Spleen (tissue), 11 donors: Measurements from ENCODE around the gene NT5C1A. TPM values are rescaled to one million over a fixed set of nuclear protein-coding genes. Genes with fewer than 3 reads are reported as not detected.

Experiments
- DNase-seq: peaks from one replicate; pipeline ENCODE4 v3.0.0-alpha.2; 2020
- H3K27ac ChIP-seq, 8 donors: fragments of 200-600 bp; sonication (generic) in 7 of 8; 1 replicate in 4 of 8; 2 replicates in 4 of 8; pipeline versions ENCODE4 v1.5.0 to v1.8.0; 2016 to 2021; ENCODE audit warnings: inconsistent platforms in 4 of 8, mild to moderate bottlenecking in 4 of 8, moderate library complexity in 1 of 8
- H3K27me3 ChIP-seq, 7 donors: fragments of 200-600 bp; sonication (generic) in 6 of 7; replicated peaks in 1 of 7; 1 replicate in 4 of 7; 2 replicates in 3 of 7; pipeline versions ENCODE4 v1.5.0 to v1.8.0; 2016 to 2021; ENCODE audit warnings: inconsistent platforms in 3 of 7, mild to moderate bottlenecking in 1 of 7
- H3K36me3 ChIP-seq, 6 donors: fragments of 200-600 bp; sonication (generic) in 5 of 6; 1 replicate in 4 of 6; 2 replicates in 2 of 6; pipeline versions ENCODE4 v1.5.0 to v1.8.0; 2016 to 2021; ENCODE audit warnings: inconsistent platforms in 2 of 6
- H3K4me1 ChIP-seq, 6 donors: fragments of 200-600 bp; sonication (generic) in 5 of 6; 1 replicate in 3 of 6; 2 replicates in 3 of 6; pipeline versions ENCODE4 v1.5.0 to v1.8.0; 2016 to 2021; ENCODE audit warnings: inconsistent platforms in 3 of 6
- H3K4me3 ChIP-seq, 8 donors: fragments of 200-600 bp; sonication (generic) in 7 of 8; 1 replicate in 4 of 8; 2 replicates in 4 of 8; pipeline versions ENCODE4 v1.5.0 to v1.8.0; 2016 to 2021; ENCODE audit warnings: inconsistent platforms in 4 of 8, mild to moderate bottlenecking in 4 of 8, moderate library complexity in 2 of 8
- H3K9me3 ChIP-seq, 8 donors: fragments of 200-600 bp; sonication (generic) in 7 of 8; 1 replicate in 4 of 8; 2 replicates in 4 of 8; pipeline versions ENCODE4 v1.5.0 to v1.8.0; 2016 to 2021; ENCODE audit warnings: inconsistent platforms in 4 of 8
- POLR2A ChIP-seq, 3 donors: fragments of 450-650 bp; IDR thresholded peaks; one replicate each; pipeline ENCODE4 v1.5.1; 2017; ENCODE audit warnings: antibody characterized with exemption in 3 of 3, mild to moderate bottlenecking in 1 of 3
- POLR2AphosphoS5 ChIP-seq, 3 donors: sonication (generic); formaldehyde crosslinking; IDR thresholded peaks; one replicate each; pipeline ENCODE4 v1.5.1; 2017; ENCODE audit warnings: antibody characterized with exemption in 3 of 3
- WGBS, 5 donors: extraction: QIAGEN DNeasy Blood & Tissue Kit in 3 of 5; methylation state at CpG; one replicate each; pipeline versions ENCODE4 v1.1.5 to v1.1.7; 2013 to 2018; 5-methylcytosine and 5-hydroxymethylcytosine counted together
- intact Hi-C: fragments of 100-400 bp; cut with DNase I; formaldehyde crosslinking; loops from one replicate; pipeline ENCODE4 v1.15.0; 2023; ENCODE audit warnings: low total_unique reads
- polyA plus RNA-seq, 3 donors: library from polyadenylated mRNA; stranded (reverse); fragments of 200-250 nt; gene quantifications; one replicate each; pipeline ENCODE4 v1.2.1, GENCODE V29; 2013
- total RNA-seq, 7 donors: library from RNA; depleted of rRNA in 3 of 7; stranded (reverse); fragments of >200 nt in 3 of 7; fragmentation: NEBNext Ultra II Directional in 4 of 7; extraction: Animal tissue kit (Norgen Biotek cat#: 25700) in 4 of 7; gene quantifications; one replicate each; pipeline versions ENCODE4 v1.1.0 to v1.2.1, GENCODE V29; 2016 to 2021
- TF ChIP-seq, protein P1 (sequence below), 11 experiments: fragments of 200-600 bp in 7 of 11; fragments of 450-650 bp in 4 of 11; sonication (generic) in 4 of 11; IDR thresholded peaks in 8 of 11; conservative IDR thresholded peaks in 3 of 11; 1 replicate in 7 of 11; 2 replicates in 4 of 11; pipeline versions ENCODE4 v1.4.0 to v1.8.0; 2016 to 2021; ENCODE audit warnings: antibody characterized with exemption in 11 of 11, inconsistent platforms in 4 of 11, mild to moderate bottlenecking in 1 of 11
- donor health status: healthy with polysubstance abuse.
- donor health status: DM: no; HTN: no; CAD: no; lungs with moderate emphysema.
- donor health status: DM: no; HTN: no; CAD: no.
- donor health status: Bipolar disorder and iron deficiency.
- donor health status: healthy.
- donor health status: DM: no; HTN: no; CAD: no.
- donor health status: DM: yes; HTN: yes; CAD: no.

Gene NT5C1A
- total and polyA plus RNA-seq, 10 donors, result 0.23 TPM; not detected in 9

DNA sequence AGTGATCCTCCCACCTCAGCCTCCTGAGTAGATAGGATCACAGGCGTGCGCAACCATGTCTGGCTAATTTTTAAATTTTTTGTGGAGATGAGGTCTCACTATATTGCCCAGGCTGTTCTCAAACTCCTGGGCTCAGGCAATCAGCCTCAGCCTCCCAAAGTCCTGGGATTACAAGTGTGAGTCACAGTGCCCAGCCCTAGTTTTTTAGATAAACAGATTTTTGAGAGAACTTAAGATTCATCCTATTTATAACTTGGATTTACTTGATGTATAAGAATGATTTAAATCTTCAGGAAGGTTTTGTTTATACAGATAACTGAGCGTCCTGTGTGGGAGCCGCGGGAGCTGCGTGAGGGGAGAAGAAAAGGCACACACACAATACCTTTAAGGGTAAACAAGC, 58.7 kb downstream of the NT5C1A start:
- Histone ChIP-seq H3K27ac (no peak overlapping the region), H3K9me3 (no peaks in the 10 kb centered on the region), H3K27me3 (peaks cover 0 to 27% (median 0%) of the 10 kb centered on the region in 7 donors), H3K36me3 (no peaks in the 10 kb centered on the region), H3K4me1 (peaks cover 0 to 10% (median 0%) of the 10 kb centered on the region in 6 donors), H3K4me3 (no peak overlapping the region)
- no peak for DNase-seq
- TF ChIP-seq, protein P1, sequence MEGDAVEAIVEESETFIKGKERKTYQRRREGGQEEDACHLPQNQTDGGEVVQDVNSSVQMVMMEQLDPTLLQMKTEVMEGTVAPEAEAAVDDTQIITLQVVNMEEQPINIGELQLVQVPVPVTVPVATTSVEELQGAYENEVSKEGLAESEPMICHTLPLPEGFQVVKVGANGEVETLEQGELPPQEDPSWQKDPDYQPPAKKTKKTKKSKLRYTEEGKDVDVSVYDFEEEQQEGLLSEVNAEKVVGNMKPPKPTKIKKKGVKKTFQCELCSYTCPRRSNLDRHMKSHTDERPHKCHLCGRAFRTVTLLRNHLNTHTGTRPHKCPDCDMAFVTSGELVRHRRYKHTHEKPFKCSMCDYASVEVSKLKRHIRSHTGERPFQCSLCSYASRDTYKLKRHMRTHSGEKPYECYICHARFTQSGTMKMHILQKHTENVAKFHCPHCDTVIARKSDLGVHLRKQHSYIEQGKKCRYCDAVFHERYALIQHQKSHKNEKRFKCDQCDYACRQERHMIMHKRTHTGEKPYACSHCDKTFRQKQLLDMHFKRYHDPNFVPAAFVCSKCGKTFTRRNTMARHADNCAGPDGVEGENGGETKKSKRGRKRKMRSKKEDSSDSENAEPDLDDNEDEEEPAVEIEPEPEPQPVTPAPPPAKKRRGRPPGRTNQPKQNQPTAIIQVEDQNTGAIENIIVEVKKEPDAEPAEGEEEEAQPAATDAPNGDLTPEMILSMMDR (IDR thresholded peaks at IDR 0.05 in 8 of 11, conservative IDR thresholded peaks at IDR 0.05 in 3 of 11), result no peak
- no peak for TF ChIP-seq POLR2A (IDR thresholded peaks at IDR 0.05)
- no peak for TF ChIP-seq POLR2AphosphoS5 (IDR thresholded peaks at IDR 0.05)
- WGBS, 5 donors, result 86 to 93% (median 90%) methylated on average over 6 of the region's 6 CpGs
- intact Hi-C loops, result no loop called here

DNA sequence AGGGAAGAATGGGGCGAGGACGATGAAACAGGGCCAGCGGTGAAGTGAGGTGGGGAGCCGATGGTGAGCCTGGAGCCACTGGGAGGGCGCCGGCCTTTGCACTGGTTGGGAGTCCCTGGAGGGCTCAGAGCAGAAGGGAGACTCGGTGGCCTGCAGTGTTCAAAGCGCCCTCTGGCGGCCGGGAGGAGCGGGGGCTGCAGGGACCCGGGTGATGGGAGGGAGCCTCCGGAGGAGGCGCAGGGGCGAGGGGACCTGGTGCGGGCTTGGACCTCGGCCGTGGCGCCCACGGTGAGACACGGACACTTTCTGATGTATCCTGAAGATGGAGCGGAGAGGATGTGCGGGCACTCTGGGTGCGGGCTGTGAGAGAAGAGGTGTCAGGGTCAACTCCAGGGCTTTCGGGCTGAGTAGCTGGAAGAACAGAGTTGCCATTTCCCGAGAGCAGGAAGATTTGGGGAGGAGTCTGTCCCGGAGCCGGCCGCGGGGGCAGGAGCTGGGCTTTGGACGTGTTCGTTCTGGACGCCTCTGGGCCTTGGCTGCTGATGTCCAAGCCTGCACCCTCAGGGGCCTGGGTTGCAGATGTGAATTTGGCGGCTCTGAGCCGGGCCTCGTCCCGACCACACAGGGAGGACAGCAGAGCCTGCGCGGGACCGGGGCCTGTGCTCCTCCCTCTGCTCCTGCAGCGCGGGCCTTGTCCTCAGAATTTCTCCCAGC, 62.1 kb downstream of the NT5C1A start:
- peak; percentile 91 for DNase-seq
- Histone ChIP-seq H3K9me3 (no peaks in the 10 kb centered on the region), H3K36me3 (no peaks in the 10 kb centered on the region), H3K27me3 (peaks cover 0 to 26% (median 2%) of the 10 kb centered on the region in 7 donors), H3K4me3 (peak overlapping the region in 1 of 8 donors; percentile 2), H3K27ac (no peak overlapping the region), H3K4me1 (peaks cover 0 to 15% (median 0%) of the 10 kb centered on the region in 6 donors)
- intact Hi-C loops, result loop anchor here (5.0 kb wide), 1 partner anchor 108 kb away; no protein-coding TSS in a partner anchor
- 22 to 41% (median 33%) methylated on average over 32 to 42 of the region's 42 CpGs for WGBS, 5 donors
- TF ChIP-seq POLR2A (IDR thresholded peaks at IDR 0.05), result no peak
- peak in 1 of 3 donors; percentile 46 for TF ChIP-seq POLR2AphosphoS5 (IDR thresholded peaks at IDR 0.05)
- TF ChIP-seq, protein P1 (IDR thresholded peaks at IDR 0.05 in 8 of 11, conservative IDR thresholded peaks at IDR 0.05 in 3 of 11), result peak in 9 of 11 experiments; percentile 32 to 90 (median 80)

Other genes with a start within 250 kb of the NT5C1A start
- gene BMP8A, start 180.5 kb downstream of the NT5C1A start, total RNA-seq, result 1 to 10 TPM in 6 of 7 donors, under 1 TPM in 1; 0.79 to 2.8 (median 2.2) TPM
- under 1 TPM in 2 of 3 donors, not detected in 1; 0.06 to 0.08 TPM for gene BMP8A, start 180.5 kb downstream of the NT5C1A start, polyA plus RNA-seq
- gene PABPC4, start 95.3 kb downstream of the NT5C1A start, total RNA-seq, result 100 to 1,000 TPM; 145 to 241 (median 172) TPM
- gene PABPC4, start 95.3 kb downstream of the NT5C1A start, polyA plus RNA-seq, result 100 to 1,000 TPM; 111 to 117 (median 114) TPM
- gene HEYL, start 32.5 kb downstream of the NT5C1A start, total RNA-seq, result 1 to 10 TPM; 3.2 to 9.9 (median 5.2) TPM
- gene HEYL, start 32.5 kb downstream of the NT5C1A start, polyA plus RNA-seq, result 1 to 10 TPM; 1.2 to 3.1 (median 1.5) TPM
- gene HPCAL4, start 19.3 kb upstream of the NT5C1A start, total RNA-seq, result under 1 TPM; 0.26 to 0.70 (median 0.60) TPM
- under 1 TPM; 0.10 to 0.15 (median 0.13) TPM for gene HPCAL4, start 19.3 kb upstream of the NT5C1A start, polyA plus RNA-seq
- gene PPIE, start 66.8 kb upstream of the NT5C1A start, total RNA-seq, result 10 to 100 TPM; 32.1 to 48.8 (median 40.6) TPM
- gene PPIE, start 66.8 kb upstream of the NT5C1A start, polyA plus RNA-seq, result 10 to 100 TPM; 35.7 to 53.2 (median 52.9) TPM
- 1 to 10 TPM in 6 of 7 donors, under 1 TPM in 1; 0.42 to 3.8 (median 1.5) TPM for gene OXCT2, start 99.2 kb upstream of the NT5C1A start, total RNA-seq
- gene OXCT2, start 99.2 kb upstream of the NT5C1A start, polyA plus RNA-seq, result under 1 TPM; 0.35 to 0.99 (median 0.57) TPM
- gene BMP8B, start 116.8 kb upstream of the NT5C1A start, total RNA-seq, result 1 to 10 TPM in 5 of 7 donors, under 1 TPM in 2; 0.74 to 2.5 (median 1.3) TPM
- gene BMP8B, start 116.8 kb upstream of the NT5C1A start, polyA plus RNA-seq, result under 1 TPM; 0.08 to 0.90 (median 0.20) TPM
- gene TRIT1, start 211.4 kb upstream of the NT5C1A start, total RNA-seq, result 10 to 100 TPM; 13.9 to 21.4 (median 18.3) TPM
- 10 to 100 TPM; 13.0 to 14.7 (median 14.1) TPM for gene TRIT1, start 211.4 kb upstream of the NT5C1A start, polyA plus RNA-seq
- 1 to 10 TPM; 1.0 to 7.3 (median 5.5) TPM for gene MYCL, start 229.8 kb upstream of the NT5C1A start, total RNA-seq
- gene MYCL, start 229.8 kb upstream of the NT5C1A start, polyA plus RNA-seq, result 1 to 10 TPM in 2 of 3 donors, under 1 TPM in 1; 0.90 to 1.2 (median 1.2) TPM